ENCODE results near the gene COL9A1. TPM values are rescaled to one million over a fixed set of nuclear protein-coding genes. Genes with fewer than 3 reads are reported as not detected.
"Not testable (repeated sequence)": the region's sequence is repeated elsewhere in the genome, so short reads cannot be mapped to it uniquely, and the experiment has no call there.

Gene COL9A1
- total RNA-seq, 1 donor from 2014 or later: not detected

- intact Hi-C loops (cut with DNase I): no loop called here
- no peak for TF ChIP-seq CTCF (IDR thresholded peaks at IDR 0.05)
Observed at GRCh38 chr6:70337743-70338105, 34.8 kb upstream of the COL9A1 start.

GRCh38 chr6:70336996-70337742 is 34.3 kb upstream of the COL9A1 start:
- DNase-seq (no peak), ATAC-seq (peak in 1 of 2 donors; percentile 45)
- no peaks in the 10 kb centered on the region for H3K36me3 ChIP-seq
- intact Hi-C loops (cut with DNase I): no loop called here
- H3K27me3 ChIP-seq (ENCODE audit: low read depth): no peaks in the 10 kb centered on the region
- no peak overlapping the region for H3K4me3 ChIP-seq
- no peak overlapping the region for H3K27ac ChIP-seq
- TF ChIP-seq CTCF (IDR thresholded peaks at IDR 0.05): no peak
- no peaks in the 10 kb centered on the region for H3K4me1 ChIP-seq
- H3K9me3 ChIP-seq: no peaks in the 10 kb centered on the region

More at GRCh38 chr6:70337743-70338105, 34.8 kb upstream of the COL9A1 start:
- ATAC-seq: no peak
- Histone ChIP-seq H3K27ac (no peak overlapping the region), H3K27me3 (ENCODE audit: low read depth) (no peaks in the 10 kb centered on the region), H3K9me3 (no peaks in the 10 kb centered on the region), H3K36me3 (no peaks in the 10 kb centered on the region), H3K4me1 (no peaks in the 10 kb centered on the region), H3K4me3 (no peak overlapping the region)
- no peak for DNase-seq

- intact Hi-C loops (cut with DNase I): no loop called here
- ATAC-seq (no peak), DNase-seq (no peak)
- Histone ChIP-seq H3K4me1 (no peaks in the 10 kb centered on the region), H3K27ac (no peak overlapping the region), H3K9me3 (no peaks in the 10 kb centered on the region), H3K4me3 (no peak overlapping the region), H3K36me3 (no peaks in the 10 kb centered on the region), H3K27me3 (ENCODE audit: low read depth) (no peaks in the 10 kb centered on the region)
- TF ChIP-seq CTCF (IDR thresholded peaks at IDR 0.05): no peak
Observed at GRCh38 chr6:70327036-70327435, 24.2 kb upstream of the COL9A1 start.

GRCh38 chr6:70325009-70325408 is 22.1 kb upstream of the COL9A1 start:
- no peak overlapping the region for H3K27ac ChIP-seq
- no peak for ATAC-seq
- H3K4me3 ChIP-seq: no peak overlapping the region
- intact Hi-C loops (cut with DNase I): no loop called here
- no peaks in the 10 kb centered on the region for H3K27me3 ChIP-seq (ENCODE audit: low read depth)
- H3K9me3 ChIP-seq: no peaks in the 10 kb centered on the region
- H3K4me1 ChIP-seq: no peaks in the 10 kb centered on the region
- H3K36me3 ChIP-seq: no peaks in the 10 kb centered on the region
- no peak for TF ChIP-seq CTCF (IDR thresholded peaks at IDR 0.05)
- no peak for DNase-seq

- H3K36me3 ChIP-seq; H3K9me3 ChIP-seq; H3K4me1 ChIP-seq; H3K4me3 ChIP-seq; ATAC-seq; intact Hi-C loops (cut with DNase I); H3K27ac ChIP-seq; H3K27me3 ChIP-seq (ENCODE audit: low read depth); DNase-seq: not testable (repeated sequence)
Observed at GRCh38 chr6:70317799-70318198, 14.9 kb upstream of the COL9A1 start.

GRCh38 chr6:70315079-70315751 is 12.3 kb upstream of the COL9A1 start:
- H3K36me3 ChIP-seq: no peaks in the 10 kb centered on the region
- no peak overlapping the region for H3K27ac ChIP-seq
- ATAC-seq (no peak), DNase-seq (no peak)
- no peaks in the 10 kb centered on the region for H3K9me3 ChIP-seq
- H3K27me3 ChIP-seq (ENCODE audit: low read depth): no peaks in the 10 kb centered on the region
- no peak for TF ChIP-seq CTCF (IDR thresholded peaks at IDR 0.05)
- no peaks in the 10 kb centered on the region for H3K4me1 ChIP-seq
- H3K4me3 ChIP-seq: no peak overlapping the region
- intact Hi-C loops (cut with DNase I): no loop called here

Data from lower lobe of right lung (tissue), 2 donors.